ENCODE data around the gene PSME3. TPM values are rescaled to one million over a fixed set of nuclear protein-coding genes. Genes with fewer than 3 reads are reported as not detected.
"Not testable (repeated sequence)": the region's sequence is repeated elsewhere in the genome, so short reads cannot be mapped to it uniquely, and the experiment has no call there.

The PSME3 gene
- total and polyA plus RNA-seq, 11 donors, result 47.4 to 157 (median 67.7) TPM

DNA sequence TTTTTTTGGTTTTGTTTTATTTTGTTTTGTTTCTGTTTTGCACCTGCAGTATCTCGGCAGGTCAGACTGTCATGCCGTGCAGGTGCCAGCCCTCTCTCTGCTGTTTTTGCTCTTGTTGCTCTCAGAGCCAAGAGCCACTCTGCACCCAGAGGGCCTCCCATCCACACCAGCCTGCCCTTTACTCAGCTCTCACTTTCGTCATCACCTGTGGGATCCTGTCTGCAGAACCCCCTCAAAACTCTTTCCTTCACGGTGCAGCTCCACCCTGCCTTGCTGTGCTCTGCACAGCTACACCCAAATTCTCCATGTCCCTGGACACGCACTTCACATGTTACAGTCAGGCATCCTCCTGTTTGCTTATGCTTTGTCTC, 20.4 kb downstream of the PSME3 start:
- no peak for TF ChIP-seq POLR2A (IDR thresholded peaks at IDR 0.05)
- TF ChIP-seq, protein P1, sequence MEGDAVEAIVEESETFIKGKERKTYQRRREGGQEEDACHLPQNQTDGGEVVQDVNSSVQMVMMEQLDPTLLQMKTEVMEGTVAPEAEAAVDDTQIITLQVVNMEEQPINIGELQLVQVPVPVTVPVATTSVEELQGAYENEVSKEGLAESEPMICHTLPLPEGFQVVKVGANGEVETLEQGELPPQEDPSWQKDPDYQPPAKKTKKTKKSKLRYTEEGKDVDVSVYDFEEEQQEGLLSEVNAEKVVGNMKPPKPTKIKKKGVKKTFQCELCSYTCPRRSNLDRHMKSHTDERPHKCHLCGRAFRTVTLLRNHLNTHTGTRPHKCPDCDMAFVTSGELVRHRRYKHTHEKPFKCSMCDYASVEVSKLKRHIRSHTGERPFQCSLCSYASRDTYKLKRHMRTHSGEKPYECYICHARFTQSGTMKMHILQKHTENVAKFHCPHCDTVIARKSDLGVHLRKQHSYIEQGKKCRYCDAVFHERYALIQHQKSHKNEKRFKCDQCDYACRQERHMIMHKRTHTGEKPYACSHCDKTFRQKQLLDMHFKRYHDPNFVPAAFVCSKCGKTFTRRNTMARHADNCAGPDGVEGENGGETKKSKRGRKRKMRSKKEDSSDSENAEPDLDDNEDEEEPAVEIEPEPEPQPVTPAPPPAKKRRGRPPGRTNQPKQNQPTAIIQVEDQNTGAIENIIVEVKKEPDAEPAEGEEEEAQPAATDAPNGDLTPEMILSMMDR (IDR thresholded peaks at IDR 0.05), result no peak
- intact Hi-C loops (cut with DNase I), result no loop called here
- DNase-seq (no peak), ATAC-seq (no peak)
- Histone ChIP-seq H3K27me3 (peaks cover 0 to 4% (median 0%) of the 10 kb centered on the region in 9 donors), H3K27ac (peak overlapping the region in 4 of 12 donors; percentile 24 to 85 (median 68)), H3K36me3 (no peaks in the 10 kb centered on the region), H3K4me1 (peaks cover 0 to 30% (median 7%) of the 10 kb centered on the region in 12 donors), H3K9me3 (no peaks in the 10 kb centered on the region), H3K4me3 (peak overlapping the region in 9 of 12 donors; percentile 0 to 56 (median 41))
- 69 to 82% (median 75%) methylated on average over 5 of the region's 5 CpGs for WGBS, 4 donors

DNA sequence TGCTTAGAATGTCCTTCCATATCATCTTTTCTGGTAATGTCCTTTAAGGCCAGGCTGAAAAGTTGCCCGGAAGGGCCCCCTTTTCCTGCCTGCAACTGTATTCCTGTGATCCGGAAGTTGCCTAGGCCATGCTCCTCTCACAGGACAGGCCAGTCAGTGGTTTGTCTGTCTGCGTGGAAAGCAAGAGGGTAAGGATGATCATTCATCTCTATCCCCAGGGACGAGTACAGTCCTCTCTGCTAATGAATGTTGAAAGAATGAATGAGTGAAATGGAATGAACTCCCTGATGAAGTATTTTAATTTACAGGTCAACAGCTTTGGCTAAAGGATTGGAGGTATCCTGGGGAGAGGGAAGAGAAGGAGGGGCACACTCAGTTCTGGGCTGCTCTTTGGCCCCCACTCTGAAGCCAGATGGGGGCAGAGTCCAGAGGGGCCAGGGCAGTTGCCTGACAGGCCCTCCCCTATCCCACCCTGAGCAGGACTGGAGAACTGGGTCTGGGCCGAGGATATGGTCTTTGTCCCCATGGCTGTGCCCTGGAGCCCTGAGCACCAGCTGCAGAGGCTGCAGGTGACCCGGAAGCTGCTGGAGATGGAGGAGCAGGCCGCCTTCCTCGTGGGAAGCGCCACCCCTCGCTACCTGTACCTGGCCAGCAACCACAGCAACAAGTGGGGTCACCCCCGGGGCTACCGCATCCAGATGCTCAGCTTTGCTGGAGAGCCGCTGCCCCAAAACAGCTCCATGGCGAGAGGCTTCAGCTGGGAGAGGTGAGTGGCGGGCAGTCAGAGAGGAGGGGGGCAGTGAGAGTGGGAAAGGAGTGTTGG, 21.0 kb downstream of the PSME3 start:
- Histone ChIP-seq H3K4me1 (peaks cover 0 to 30% (median 7%) of the 10 kb centered on the region in 12 donors), H3K27ac (peak overlapping the region in 2 of 12 donors; percentile 77 to 85), H3K36me3 (no peaks in the 10 kb centered on the region), H3K4me3 (peak overlapping the region in 9 of 12 donors; percentile 0 to 56 (median 39)), H3K9me3 (no peaks in the 10 kb centered on the region), H3K27me3 (peaks cover 0 to 4% (median 0%) of the 10 kb centered on the region in 9 donors)
- ATAC-seq (no peak), DNase-seq (peak in 1 of 5 donors; percentile 34)
- WGBS, 4 donors, result 79 to 82% (median 82%) methylated on average over 13 to 15 of the region's 15 CpGs
- no peak for TF ChIP-seq POLR2A (IDR thresholded peaks at IDR 0.05)
- TF ChIP-seq, protein P1 (IDR thresholded peaks at IDR 0.05), result no peak
- intact Hi-C loops (cut with DNase I), result no loop called here

DNA sequence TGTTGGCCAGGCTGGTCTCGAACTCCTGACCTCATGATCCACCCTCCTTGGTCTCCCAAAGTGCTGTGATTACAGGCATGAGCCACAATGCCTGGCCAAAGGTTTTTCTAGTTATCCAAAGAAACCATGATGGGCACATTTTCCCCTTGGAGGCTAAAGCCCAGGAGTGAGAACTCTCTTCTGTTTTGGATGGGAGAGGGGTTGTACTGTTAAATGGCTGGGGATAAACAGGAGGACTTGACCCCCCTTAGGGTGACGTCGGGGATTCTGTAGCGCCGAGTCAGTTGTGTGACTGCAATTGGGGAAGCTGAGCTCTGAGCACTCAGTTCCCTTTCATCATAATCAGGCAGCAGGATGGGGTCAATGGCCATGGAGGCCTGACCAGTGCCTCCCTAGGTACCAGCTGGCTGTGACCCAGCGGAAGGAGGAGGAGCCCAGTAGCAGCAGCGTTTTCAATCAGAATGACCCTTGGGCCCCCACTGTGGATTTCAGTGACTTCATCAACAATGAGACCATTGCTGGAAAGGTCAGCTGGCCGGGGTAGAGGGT, 21.9 kb downstream of the PSME3 start:
- Histone ChIP-seq H3K36me3 (no peaks in the 10 kb centered on the region), H3K9me3 (no peaks in the 10 kb centered on the region), H3K27ac (peak overlapping the region in 1 of 12 donors; percentile 40), H3K4me3 (peak overlapping the region in 1 of 12 donors; percentile 53), H3K27me3 (peaks cover 0 to 4% (median 0%) of the 10 kb centered on the region in 9 donors), H3K4me1 (peaks cover 0 to 22% (median 6%) of the 10 kb centered on the region in 12 donors)
- DNase-seq, result peak in 1 of 5 donors; percentile 52
- intact Hi-C loops (cut with DNase I), result no loop called here
- WGBS, 4 donors, result 79 to 85% (median 83%) methylated on average over 8 of the region's 8 CpGs
- ATAC-seq, result no peak
- TF ChIP-seq POLR2A (IDR thresholded peaks at IDR 0.05), result no peak
- TF ChIP-seq, protein P1 (IDR thresholded peaks at IDR 0.05), result no peak

DNA sequence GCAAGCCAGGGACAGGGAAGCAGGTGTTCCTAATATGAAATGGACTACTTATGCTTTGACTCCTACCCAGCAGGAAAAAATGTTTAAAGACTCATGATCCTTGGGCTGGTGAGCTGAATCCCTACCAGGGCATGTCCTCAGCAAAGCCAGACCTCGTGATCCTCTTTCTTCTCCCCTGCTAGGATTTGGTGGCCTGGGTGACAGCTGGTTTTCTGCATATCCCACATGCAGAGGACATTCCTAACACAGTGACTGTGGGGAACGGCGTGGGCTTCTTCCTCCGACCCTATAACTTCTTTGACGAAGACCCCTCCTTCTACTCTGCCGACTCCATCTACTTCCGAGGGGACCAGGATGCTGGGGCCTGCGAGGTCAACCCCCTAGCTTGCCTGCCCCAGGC, 22.9 kb downstream of the PSME3 start:
- H3K4me3 ChIP-seq; H3K9me3 ChIP-seq; H3K27me3 ChIP-seq; H3K27ac ChIP-seq; ATAC-seq; H3K36me3 ChIP-seq; intact Hi-C loops (cut with DNase I): not testable (repeated sequence)
- peaks cover 0 to 14% (median 0%) of the 10 kb centered on the region in 12 donors for H3K4me1 ChIP-seq
- WGBS, 4 donors, result 80 to 86% (median 84%) methylated on average over 1 to 8 of the region's 8 CpGs
- DNase-seq, result peak in 1 of 5 donors; percentile 22

DNA sequence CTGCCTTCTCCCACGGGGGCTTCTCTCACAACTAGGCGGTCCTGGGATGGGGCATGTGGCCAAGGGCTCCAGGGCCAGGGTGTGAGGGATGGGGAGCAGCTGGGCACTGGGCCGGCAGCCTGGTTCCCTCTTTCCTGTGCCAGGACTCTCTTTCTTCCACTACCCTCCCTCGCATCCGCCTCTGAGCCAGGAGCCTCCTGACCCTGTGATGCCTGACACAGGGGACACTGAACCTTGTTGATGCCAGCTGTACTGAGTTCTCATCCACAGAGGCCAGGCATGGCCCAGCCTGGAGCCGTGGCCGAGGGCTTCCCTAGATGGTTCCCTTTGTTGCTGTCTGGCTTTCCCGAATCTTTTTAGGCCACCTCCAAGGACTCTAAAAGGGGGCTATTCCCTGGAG, 23.3 kb downstream of the PSME3 start:
- H3K9me3 ChIP-seq; ATAC-seq; H3K27me3 ChIP-seq; intact Hi-C loops (cut with DNase I); H3K4me3 ChIP-seq; H3K36me3 ChIP-seq: not testable (repeated sequence)
- Histone ChIP-seq H3K4me1 (peaks cover 0 to 14% (median 0%) of the 10 kb centered on the region in 12 donors), H3K27ac (peak overlapping the region in 1 of 12 donors; percentile 19)
- peak in 1 of 5 donors; percentile 24 for DNase-seq
- 75 to 88% (median 83%) methylated on average over 6 to 7 of the region's 8 CpGs for WGBS, 4 donors

Data from heart left ventricle (tissue), 16 donors.